Stimulated activated CD4-positive, alpha-beta T cell treated with anti-CD3 and anti-CD28 coated beads, Interleukin-4, amount 100 ng/mL, for 1 hour (primary cell): ENCODE results near the gene ITGA6.
"Not testable (repeated sequence)": the region's sequence is repeated elsewhere in the genome, so short reads cannot be mapped to it uniquely, and the experiment has no call there.

Experiments
- DNase-seq: peaks from one replicate; pipeline ENCODE4 v3.0.0-alpha.2; 2020

ITGA6 gene

DNA sequence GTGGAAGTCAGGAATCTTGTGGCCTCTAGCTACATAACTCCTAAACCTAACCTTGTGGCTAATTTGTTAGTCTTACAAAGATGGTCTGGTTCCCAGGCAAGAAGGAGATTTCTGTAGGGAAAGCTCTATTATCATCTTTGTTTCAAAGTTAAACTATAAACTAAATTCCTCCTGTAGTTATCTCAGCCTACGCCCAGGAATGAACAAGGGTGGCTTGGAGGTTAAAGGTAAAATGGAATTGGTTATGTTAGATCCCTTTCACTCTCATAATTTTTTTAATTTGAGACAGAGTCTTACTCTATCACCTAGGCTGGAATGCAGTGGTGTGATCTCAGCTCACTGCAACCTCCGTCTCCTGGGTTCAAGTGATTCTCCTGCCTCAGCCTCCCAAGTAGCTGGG, 103.9 kb downstream of the ITGA6 start:
- DNase-seq: no peak

GRCh38 chr2:172532461-172532860, 105.1 kb downstream of the ITGA6 start:
- not testable (repeated sequence) for DNase-seq

- DNase-seq: no peak
Measured at GRCh38 chr2:172533687-172534086, 106.3 kb downstream of the ITGA6 start.

DNA sequence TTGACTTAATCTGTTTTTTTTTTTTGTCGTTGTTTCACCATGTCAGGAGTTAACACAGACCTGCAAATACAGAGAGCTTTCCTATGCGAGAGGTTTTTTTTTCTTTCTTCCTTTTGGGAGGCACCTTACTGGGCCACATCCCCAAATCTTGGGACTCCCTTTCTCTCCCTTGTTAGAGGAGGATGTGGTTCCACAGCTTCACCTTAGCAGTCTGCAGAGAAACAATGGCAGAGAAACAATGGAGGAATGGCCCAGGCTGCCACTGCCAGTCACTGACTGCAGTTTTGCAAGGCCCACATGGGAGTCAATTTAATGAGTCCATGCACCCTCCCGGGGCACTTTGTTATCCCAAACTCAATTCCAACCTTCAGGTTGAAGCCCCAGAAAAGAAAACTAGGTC, 107.7 kb downstream of the ITGA6 start:
- DNase-seq: no peak

GRCh38 chr2:172537851-172538250, 110.5 kb downstream of the ITGA6 start:
- DNase-seq: not testable (repeated sequence)

DNA sequence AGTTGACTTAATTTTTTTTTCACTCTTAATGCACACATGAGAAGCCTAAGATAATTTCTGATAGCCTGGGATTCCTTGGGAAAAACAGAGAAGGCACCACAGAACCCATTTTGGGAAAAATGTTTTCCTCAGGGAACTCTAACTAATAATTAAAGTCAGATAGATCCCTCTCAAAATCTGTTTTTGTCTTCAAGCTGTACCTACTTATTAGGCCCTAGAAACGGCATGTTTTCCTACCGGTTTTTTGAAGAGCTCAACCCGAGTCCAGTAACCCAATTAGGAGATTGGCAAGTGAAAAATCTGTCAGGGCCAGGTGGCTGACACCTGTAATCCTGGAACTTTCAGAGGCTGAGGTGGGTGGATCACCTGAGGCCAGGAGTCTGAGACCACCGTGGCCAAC, 112.4 kb downstream of the ITGA6 start:
- DNase-seq: no peak

DNA sequence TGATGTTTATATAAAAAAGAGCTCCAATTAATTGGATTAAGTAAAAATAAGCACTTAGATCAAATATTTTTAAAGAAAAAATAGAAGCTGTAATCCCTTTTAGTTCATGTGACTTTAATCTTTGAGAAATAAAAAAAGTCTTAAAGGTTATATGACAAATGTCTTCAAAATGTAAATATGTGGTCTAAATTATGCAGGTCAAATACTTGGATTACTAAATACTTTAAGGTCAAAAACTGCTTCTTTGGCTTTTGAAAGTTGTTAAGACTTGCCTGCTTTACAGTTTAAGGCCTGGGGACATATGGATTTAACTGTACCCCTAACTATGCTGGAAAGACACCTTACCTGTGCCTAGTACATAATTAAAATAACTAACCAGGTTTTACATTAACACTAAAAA, 113.0 kb downstream of the ITGA6 start:
- no peak for DNase-seq

- DNase-seq: no peak
Measured at GRCh38 chr2:172545408-172546075, 118.2 kb downstream of the ITGA6 start.

- no peak for DNase-seq
Measured at GRCh38 chr2:172549131-172549530, 121.7 kb downstream of the ITGA6 start.

- not testable (repeated sequence) for DNase-seq
Measured at GRCh38 chr2:172549802-172550201, 122.4 kb downstream of the ITGA6 start.

GRCh38 chr2:172550419-172550818, 123.0 kb downstream of the ITGA6 start:
- DNase-seq: no peak

GRCh38 chr2:172551271-172551670, 123.9 kb downstream of the ITGA6 start:
- DNase-seq: no peak

DNA sequence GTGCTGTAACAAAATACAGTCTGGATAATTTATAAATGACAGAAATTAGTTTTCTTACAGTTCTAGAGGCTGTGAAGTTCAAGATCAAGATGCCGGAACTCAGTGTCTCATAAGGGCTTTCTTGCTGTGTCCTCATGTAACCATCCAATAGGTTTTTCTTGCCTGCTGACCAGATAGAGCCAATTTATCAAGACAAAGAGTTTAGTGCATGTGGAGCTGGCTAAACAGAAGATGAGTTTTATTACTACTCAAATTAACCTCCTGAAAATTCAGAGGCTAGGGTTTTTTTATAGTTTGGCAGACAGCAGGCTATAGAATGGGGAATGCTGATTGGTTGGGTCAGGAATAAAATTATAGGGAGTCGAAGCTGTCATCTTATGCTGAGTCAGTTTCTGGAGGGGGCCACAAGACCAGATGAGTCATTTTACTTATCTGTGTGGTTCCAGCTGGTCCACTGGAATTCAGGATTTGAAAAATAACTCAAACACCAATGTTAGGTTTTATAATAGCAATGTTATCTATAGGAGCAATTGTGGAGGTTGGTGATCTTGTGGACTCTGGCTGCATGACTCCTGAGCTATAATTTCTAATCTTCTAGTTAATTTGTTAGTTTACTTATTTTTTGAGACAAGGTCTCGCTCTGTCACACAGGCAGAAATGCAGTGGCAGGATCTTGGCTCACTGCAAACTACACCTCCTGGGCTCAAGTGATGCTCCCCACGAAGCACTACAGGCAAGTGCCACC, 125.3 kb downstream of the ITGA6 start:
- DNase-seq: no peak

- DNase-seq: no peak
Measured at GRCh38 chr2:172554352-172555271, 127.2 kb downstream of the ITGA6 start.

DNA sequence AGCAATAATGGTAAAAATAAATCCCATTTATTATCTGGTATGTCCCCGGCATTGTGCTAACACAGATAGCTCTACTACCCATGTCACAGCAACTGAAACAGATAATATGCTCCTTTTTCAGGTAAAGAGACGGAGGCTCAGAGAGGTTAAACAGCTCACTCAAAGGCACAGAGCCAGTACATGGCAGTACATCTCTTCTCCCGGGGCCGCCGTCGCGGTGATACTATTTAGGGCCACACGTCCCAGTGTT, 127.8 kb downstream of the ITGA6 start:
- no peak for DNase-seq
